GM12864 (cell line): Measurements from ENCODE around the gene MINDY4B.

Source experiments
- DNase-seq: peaks from one replicate; pipeline ENCODE4 v3.0.0-alpha.2; 2011; ENCODE audit warnings: low read depth
- H3K4me3 ChIP-seq: 2 replicates; pipeline ENCODE4 v1.5.1; 2011; ENCODE audit warnings: mild to moderate bottlenecking, low read depth, low read length, control low read depth
- CTCF ChIP-seq: IDR thresholded peaks from 2 replicates; pipeline ENCODE4 v1.5.1; 2011; ENCODE audit warnings: low read depth, mild to moderate bottlenecking, moderate library complexity, low read length, control low read depth, inconsistent platforms; ENCODE audit errors: missing control alignments

The MINDY4B gene

GRCh38 chr3:150887031-150887430, 18.2 kb downstream of the MINDY4B start:
- DNase-seq, result no peak
- H3K4me3 ChIP-seq, result no peak overlapping the region
- no peak for TF ChIP-seq CTCF

GRCh38 chr3:150885535-150885934, 19.7 kb downstream of the MINDY4B start:
- no peak for TF ChIP-seq CTCF
- DNase-seq, result no peak
- H3K4me3 ChIP-seq, result no peak overlapping the region

GRCh38 chr3:150878996-150879575, 26.2 kb downstream of the MINDY4B start:
- no peak for DNase-seq
- H3K4me3 ChIP-seq, result no peak overlapping the region
- no peak for TF ChIP-seq CTCF

- no peak overlapping the region for H3K4me3 ChIP-seq
- no peak for TF ChIP-seq CTCF
- no peak for DNase-seq
Observed at GRCh38 chr3:150878290-150878689, 26.9 kb downstream of the MINDY4B start.

- no peak overlapping the region for H3K4me3 ChIP-seq
- DNase-seq, result no peak
- no peak for TF ChIP-seq CTCF
Observed at GRCh38 chr3:150877303-150877702, 27.9 kb downstream of the MINDY4B start.

GRCh38 chr3:150876611-150877265, 28.5 kb downstream of the MINDY4B start:
- no peak for DNase-seq
- no peak for TF ChIP-seq CTCF
- H3K4me3 ChIP-seq, result no peak overlapping the region

- no peak overlapping the region for H3K4me3 ChIP-seq
- TF ChIP-seq CTCF, result no peak
- peak; percentile 34 for DNase-seq
Observed at GRCh38 chr3:150875548-150875947, 29.7 kb downstream of the MINDY4B start.
